Measurements from ENCODE around the gene PDZRN3. TPM values are rescaled to one million over a fixed set of nuclear protein-coding genes. Genes with fewer than 3 reads are reported as not detected.

Gene PDZRN3
- total RNA-seq, 1 donor from 2014 or later: 58.6 TPM

GRCh38 chr3:73546961-73547360 is 77.8 kb downstream of the PDZRN3 start:
- TF ChIP-seq CTCF (conservative IDR thresholded peaks at IDR 0.05): no peak
- Mint-ChIP-seq H3K27me3 (no peaks in the 10 kb centered on the region), H3K4me1 (ENCODE audit: unreplicated experiment) (peaks cover 45% of the 10 kb centered on the region), H3K4me3 (no peak overlapping the region), H3K9me3 (no peaks in the 10 kb centered on the region), H3K36me3 (peaks cover 5% of the 10 kb centered on the region), H3K27ac (no peak overlapping the region)
- no peak for DNase-seq (ENCODE audit: extremely low spot score, unreplicated experiment)

- Mint-ChIP-seq H3K4me1 (ENCODE audit: unreplicated experiment) (peaks cover 49% of the 10 kb centered on the region), H3K27ac (no peak overlapping the region), H3K36me3 (peaks cover 6% of the 10 kb centered on the region), H3K9me3 (no peaks in the 10 kb centered on the region), H3K27me3 (no peaks in the 10 kb centered on the region), H3K4me3 (no peak overlapping the region)
- no peak for TF ChIP-seq CTCF (conservative IDR thresholded peaks at IDR 0.05)
- no peak for DNase-seq (ENCODE audit: extremely low spot score, unreplicated experiment)
Measured at GRCh38 chr3:73543412-73543811, 81.3 kb downstream of the PDZRN3 start.

- Mint-ChIP-seq H3K9me3 (no peaks in the 10 kb centered on the region), H3K4me3 (no peak overlapping the region), H3K27me3 (no peaks in the 10 kb centered on the region), H3K36me3 (peaks cover 6% of the 10 kb centered on the region), H3K27ac (no peak overlapping the region), H3K4me1 (ENCODE audit: unreplicated experiment) (peaks cover 42% of the 10 kb centered on the region)
- no peak for DNase-seq (ENCODE audit: extremely low spot score, unreplicated experiment)
- TF ChIP-seq CTCF (conservative IDR thresholded peaks at IDR 0.05): no peak
Measured at GRCh38 chr3:73542136-73542535, 82.6 kb downstream of the PDZRN3 start.

- Mint-ChIP-seq H3K9me3 (no peaks in the 10 kb centered on the region), H3K4me3 (no peak overlapping the region), H3K27me3 (no peaks in the 10 kb centered on the region), H3K27ac (no peak overlapping the region), H3K4me1 (ENCODE audit: unreplicated experiment) (peaks cover 32% of the 10 kb centered on the region), H3K36me3 (peaks cover 6% of the 10 kb centered on the region)
- no peak for DNase-seq (ENCODE audit: extremely low spot score, unreplicated experiment)
- TF ChIP-seq CTCF (conservative IDR thresholded peaks at IDR 0.05): no peak
Measured at GRCh38 chr3:73540969-73541740, 83.6 kb downstream of the PDZRN3 start.

DNA sequence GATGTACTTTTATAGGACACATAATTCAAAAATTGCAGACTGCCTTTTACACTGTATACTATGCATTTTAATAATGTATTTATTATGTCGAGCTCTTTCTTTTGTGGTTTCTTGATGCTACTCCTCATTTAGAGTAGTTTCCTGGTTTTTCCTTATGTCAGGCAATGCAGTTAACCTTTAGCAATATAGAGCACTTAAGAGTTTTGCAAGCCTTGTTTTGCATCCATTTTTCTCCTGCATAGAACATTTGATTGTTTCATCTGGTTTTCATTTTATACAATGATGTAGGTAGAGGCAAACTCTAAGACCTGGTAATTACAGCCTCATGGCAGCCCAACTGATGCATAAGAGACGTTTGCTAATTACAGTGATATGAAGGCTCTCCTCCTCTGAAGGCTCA is 86.3 kb downstream of the PDZRN3 start:
- DNase-seq (ENCODE audit: extremely low spot score, unreplicated experiment): no peak
- H3K36me3 Mint-ChIP-seq: peaks cover 6% of the 10 kb centered on the region
- no peaks in the 10 kb centered on the region for H3K27me3 Mint-ChIP-seq
- H3K9me3 Mint-ChIP-seq: no peaks in the 10 kb centered on the region
- H3K4me1 Mint-ChIP-seq (ENCODE audit: unreplicated experiment): peaks cover 33% of the 10 kb centered on the region
- no peak for TF ChIP-seq CTCF (conservative IDR thresholded peaks at IDR 0.05)
- no peak overlapping the region for H3K27ac Mint-ChIP-seq
- H3K4me3 Mint-ChIP-seq: no peak overlapping the region
